OCI-LY1 (cell line): ENCODE results near the gene PTGFRN.

Source experiments
- H2AFZ ChIP-seq: fragments of 200-600 bp; sonication (generic), shearing (Covaris generic); 2 replicates; pipeline ENCODE4 v1.6.0; 2014; ENCODE audit warnings: antibody characterized with exemption, mild to moderate bottlenecking, low read length
- H3F3A ChIP-seq: fragments of 200-600 bp; sonication (generic), shearing (Covaris generic); 2 replicates; pipeline ENCODE4 v1.6.0; 2014; ENCODE audit warnings: mild to moderate bottlenecking, antibody characterized with exemption, low read length, moderate library complexity; ENCODE audit not compliant: insufficient read depth
- H3K27ac ChIP-seq: fragments of 200-600 bp; sonication (generic); 2 replicates; pipeline ENCODE4 v1.5.1; 2014; ENCODE audit warnings: low read length, mixed run types, mild to moderate bottlenecking, low read depth; ENCODE audit not compliant: poor library complexity, severe bottlenecking
- H3K27me3 ChIP-seq: fragments of 200-600 bp; sonication (generic); 2 replicates; pipeline ENCODE4 v1.6.0; 2014; ENCODE audit warnings: antibody characterized with exemption, mild to moderate bottlenecking, low read length, moderate library complexity; ENCODE audit not compliant: insufficient read depth
- H3K36me3 ChIP-seq: fragments of 200-600 bp; sonication (generic); 2 replicates; pipeline ENCODE4 v1.6.1; 2014; ENCODE audit warnings: mild to moderate bottlenecking, antibody characterized with exemption, low read length, moderate library complexity, mixed read lengths; ENCODE audit not compliant: insufficient read depth
- H3K4me1 ChIP-seq: fragments of 200-600 bp; sonication (generic); 2 replicates; pipeline ENCODE4 v1.5.1; 2014; ENCODE audit warnings: mild to moderate bottlenecking, low read length, moderate library complexity; ENCODE audit not compliant: insufficient read depth, severe bottlenecking
- H3K4me2 ChIP-seq: fragments of 200-600 bp; sonication (generic), shearing (Covaris generic); 2 replicates; pipeline ENCODE4 v1.6.1; 2014; ENCODE audit warnings: low read length
- H3K4me3 ChIP-seq: fragments of 200-600 bp; sonication (generic); 2 replicates; pipeline ENCODE4 v1.5.1; 2014; ENCODE audit warnings: low read length, low read depth, mild to moderate bottlenecking, mixed read lengths; ENCODE audit not compliant: poor library complexity, severe bottlenecking
- H3K79me2 ChIP-seq: fragments of 200-600 bp; shearing (Covaris generic); 2 replicates; pipeline ENCODE4 v1.6.1; 2016; ENCODE audit warnings: mixed run types, low read length, mixed read lengths; ENCODE audit not compliant: insufficient read depth
- H3K9ac ChIP-seq: fragments of 200-600 bp; sonication (generic), shearing (Covaris generic); 2 replicates; pipeline ENCODE4 v1.6.1; 2014; ENCODE audit warnings: mild to moderate bottlenecking, low read length, mixed read lengths
- H3K9me2 ChIP-seq: fragments of 200-600 bp; sonication (generic), shearing (Covaris generic); 2 replicates; pipeline ENCODE4 v1.6.1; 2014; ENCODE audit warnings: low read depth, mild to moderate bottlenecking, low read length, mixed read lengths
- H3K9me3 ChIP-seq: fragments of 200-600 bp; shearing (Covaris generic); 2 replicates; pipeline ENCODE4 v1.6.1; 2014; ENCODE audit warnings: low read length, mixed read lengths
- H4K20me1 ChIP-seq: fragments of 200-600 bp; sonication (generic), shearing (Covaris generic); 2 replicates; pipeline ENCODE4 v1.6.0; 2016; ENCODE audit warnings: mild to moderate bottlenecking, low read length; ENCODE audit not compliant: insufficient read depth
- CTCF ChIP-seq: fragments of 200-600 bp; sonication (generic), shearing (Covaris generic); IDR thresholded peaks from 2 replicates; pipeline ENCODE4 v1.5.1; 2017; ENCODE audit warnings: mild to moderate bottlenecking, antibody characterized with exemption, low read length, moderate library complexity, mixed read lengths
- EZH2 ChIP-seq: fragments of 200-600 bp; sonication (generic), shearing (Covaris generic); IDR thresholded peaks from 2 replicates; pipeline ENCODE4 v1.8.0; 2017; ENCODE audit warnings: borderline replicate concordance, mixed run types, mild to moderate bottlenecking, antibody characterized with exemption, low read length, moderate library complexity, mixed read lengths

Gene PTGFRN

GRCh38 chr1:116956378-116956777 lies 46.7 kb downstream of the PTGFRN start:
- no peaks in the 10 kb centered on the region for H3K36me3 ChIP-seq
- no peak overlapping the region for H3K4me2 ChIP-seq

GRCh38 chr1:116957646-116958045 lies 47.9 kb downstream of the PTGFRN start:
- Histone ChIP-seq H3K4me3 (no peak overlapping the region), H3F3A (no peaks in the 10 kb centered on the region), H3K9ac (no peak overlapping the region), H3K79me2 (no peaks in the 10 kb centered on the region), H3K27ac (no peak overlapping the region), H3K4me1 (no peaks in the 10 kb centered on the region), H2AFZ (no peak overlapping the region), H3K27me3 (no peaks in the 10 kb centered on the region), H3K9me2 (no peaks in the 10 kb centered on the region), H3K36me3 (no peaks in the 10 kb centered on the region), H4K20me1 (no peaks in the 10 kb centered on the region), H3K9me3 (no peaks in the 10 kb centered on the region), H3K4me2 (no peak overlapping the region)
- TF ChIP-seq CTCF (no peak), EZH2 (no peak)

More at GRCh38 chr1:116956378-116956777, 46.7 kb downstream of the PTGFRN start:
- Histone ChIP-seq H2AFZ (no peak overlapping the region), H3K4me3 (no peak overlapping the region), H3K79me2 (no peaks in the 10 kb centered on the region), H3K9ac (no peak overlapping the region), H3K27ac (no peak overlapping the region), H4K20me1 (no peaks in the 10 kb centered on the region), H3K9me2 (no peaks in the 10 kb centered on the region), H3K4me1 (no peaks in the 10 kb centered on the region), H3K9me3 (no peaks in the 10 kb centered on the region), H3K27me3 (no peaks in the 10 kb centered on the region; the same call in 1 of the 2 replicates), H3F3A (no peaks in the 10 kb centered on the region)
- TF ChIP-seq EZH2 (no peak), CTCF (no peak)

GRCh38 chr1:116958110-116958509 lies 48.4 kb downstream of the PTGFRN start:
- H3K27ac ChIP-seq: no peak overlapping the region
- H3F3A ChIP-seq: no peaks in the 10 kb centered on the region
- no peak for TF ChIP-seq CTCF
- TF ChIP-seq EZH2: no peak
- no peaks in the 10 kb centered on the region for H3K36me3 ChIP-seq
- no peaks in the 10 kb centered on the region for H3K4me1 ChIP-seq
- H3K4me2 ChIP-seq: no peak overlapping the region
- H3K9me3 ChIP-seq: no peaks in the 10 kb centered on the region
- no peak overlapping the region for H3K4me3 ChIP-seq
- H3K79me2 ChIP-seq: no peaks in the 10 kb centered on the region
- no peaks in the 10 kb centered on the region for H4K20me1 ChIP-seq
- H3K9me2 ChIP-seq: no peaks in the 10 kb centered on the region
- no peaks in the 10 kb centered on the region for H3K27me3 ChIP-seq
- H2AFZ ChIP-seq: no peak overlapping the region
- H3K9ac ChIP-seq: no peak overlapping the region
